ENCODE data around the gene LZTS2. TPM values are rescaled to one million over a fixed set of nuclear protein-coding genes. Genes with fewer than 3 reads are reported as not detected.

Gene LZTS2
- total RNA-seq, 4 donors from 2014 or later = 81.4 to 134 (median 98.7) TPM

- Histone ChIP-seq H3K27ac (peak overlapping the region; percentile 31 to 84 (median 73)), H3K27me3 (no peaks in the 10 kb centered on the region), H3K9me3 (no peaks in the 10 kb centered on the region), H3K4me1 (peaks cover 0 to 59% (median 22%) of the 10 kb centered on the region in 4 donors), H3K4me3 (no peak overlapping the region), H3K36me3 (peaks cover 0 to 52% (median 4%) of the 10 kb centered on the region in 3 donors)
- no peak for DNase-seq (ENCODE audit: low spot score in 2 of 2)
- no peak for TF ChIP-seq POLR2A (IDR thresholded peaks at IDR 0.05)
- no peak for TF ChIP-seq CTCF (IDR thresholded peaks at IDR 0.05)
- TF ChIP-seq EP300 (IDR thresholded peaks at IDR 0.05) = no peak
- 72 to 83% methylated on average over 23 to 31 of the region's 33 CpGs for WGBS, 2 donors
Measured at GRCh38 chr10:101006593-101007098, 7.0 kb downstream of the LZTS2 start.

- WGBS, 2 donors = 47 to 52% methylated on average over 6 to 11 of the region's 11 CpGs
- no peaks in the 10 kb centered on the region for H3K9me3 ChIP-seq
- no peak overlapping the region for H3K4me3 ChIP-seq
- H3K27me3 ChIP-seq = no peaks in the 10 kb centered on the region
- H3K36me3 ChIP-seq = peaks cover 0 to 52% (median 4%) of the 10 kb centered on the region in 3 donors
- peak overlapping the region; percentile 31 to 84 (median 73) for H3K27ac ChIP-seq
- H3K4me1 ChIP-seq = peaks cover 0 to 59% (median 17%) of the 10 kb centered on the region in 4 donors
- DNase-seq (ENCODE audit: low spot score in 2 of 2) = no peak
- TF ChIP-seq EP300 (IDR thresholded peaks at IDR 0.05) (peak in 1 of 2 donors; percentile 25), POLR2A (IDR thresholded peaks at IDR 0.05) (peak in 1 of 2 donors; percentile 5), CTCF (IDR thresholded peaks at IDR 0.05) (no peak)
Measured at GRCh38 chr10:101007099-101007711, 7.6 kb downstream of the LZTS2 start.

DNA sequence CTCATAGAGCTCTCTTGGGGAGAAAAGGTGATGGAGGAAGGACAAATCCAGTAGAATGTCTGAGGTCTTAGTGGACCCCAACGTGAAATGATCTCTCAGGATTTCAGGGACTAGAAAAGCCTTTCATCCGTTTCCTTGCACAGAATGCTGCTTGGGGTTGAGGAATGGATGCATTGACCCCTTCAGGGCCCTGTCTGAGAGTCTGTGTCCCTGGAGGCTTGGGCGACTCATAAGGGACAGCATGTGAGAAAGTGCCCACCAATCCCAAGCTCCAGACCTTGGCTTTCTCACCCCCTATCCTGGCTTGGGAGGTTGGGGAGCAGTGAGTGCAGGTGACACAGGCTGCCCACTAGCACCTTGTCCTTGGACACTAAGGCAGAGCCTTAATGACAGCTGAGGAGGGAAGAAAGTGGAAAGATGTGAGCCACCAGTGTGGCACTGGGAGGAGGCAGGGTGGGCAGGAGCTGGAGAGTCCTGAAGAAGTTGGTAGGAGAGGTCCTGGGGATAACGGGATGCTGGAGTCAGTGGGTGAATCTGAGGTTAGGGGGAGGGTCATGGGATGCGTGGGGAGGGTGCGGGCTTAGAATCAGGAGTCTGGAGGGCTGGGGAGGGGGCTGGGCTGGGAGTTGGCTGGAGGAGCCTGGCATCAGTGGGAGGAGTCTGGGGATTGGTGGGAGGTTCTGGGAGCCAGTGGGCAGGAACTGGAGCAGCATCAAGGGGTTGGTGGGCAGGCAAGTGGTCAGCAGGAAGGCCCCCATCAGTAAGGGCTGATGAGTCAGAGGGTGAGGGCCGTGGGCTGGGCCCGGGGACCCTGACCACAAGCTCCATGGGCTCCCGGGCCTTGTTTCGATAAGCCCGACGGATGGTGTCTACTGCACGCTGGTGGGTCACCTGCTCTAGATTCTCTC, 8.6 kb downstream of the LZTS2 start:
- no peak for DNase-seq (ENCODE audit: low spot score in 2 of 2)
- peaks cover 0 to 59% (median 20%) of the 10 kb centered on the region in 4 donors for H3K4me1 ChIP-seq
- WGBS, 2 donors = 44 to 45% methylated on average over 13 of the region's 13 CpGs

GRCh38 chr10:101008823-101009423, 9.3 kb downstream of the LZTS2 start:
- 69 to 71% methylated on average over 6 of the region's 6 CpGs for WGBS, 2 donors
- H3K27ac ChIP-seq = peak overlapping the region; percentile 31 to 84 (median 65)
- no peaks in the 10 kb centered on the region for H3K27me3 ChIP-seq
- DNase-seq (ENCODE audit: low spot score in 2 of 2) = no peak
- peaks cover 0 to 59% (median 23%) of the 10 kb centered on the region in 4 donors for H3K4me1 ChIP-seq
- TF ChIP-seq EP300 (IDR thresholded peaks at IDR 0.05) = no peak
- TF ChIP-seq CTCF (IDR thresholded peaks at IDR 0.05) = no peak
- no peak for TF ChIP-seq POLR2A (IDR thresholded peaks at IDR 0.05)
- no peak overlapping the region for H3K4me3 ChIP-seq
- peaks cover 0 to 35% (median 4%) of the 10 kb centered on the region in 3 donors for H3K36me3 ChIP-seq
- no peaks in the 10 kb centered on the region for H3K9me3 ChIP-seq

More for the DNA sequence above, 8.6 kb downstream of the LZTS2 start:
- Histone ChIP-seq H3K4me3 (no peak overlapping the region), H3K27ac (peak overlapping the region; percentile 31 to 84 (median 73)), H3K36me3 (peaks cover 0 to 43% (median 4%) of the 10 kb centered on the region in 3 donors), H3K27me3 (no peaks in the 10 kb centered on the region), H3K9me3 (no peaks in the 10 kb centered on the region)
- TF ChIP-seq POLR2A (IDR thresholded peaks at IDR 0.05) (no peak), EP300 (IDR thresholded peaks at IDR 0.05) (no peak), CTCF (IDR thresholded peaks at IDR 0.05) (no peak)

Measured in tibial nerve (tissue), 4 donors.